Measurements from ENCODE around the gene LEFTY1. TPM values are rescaled to one million over a fixed set of nuclear protein-coding genes. Genes with fewer than 3 reads are reported as not detected.
A peak's percentile ranks its signal among the peaks of the same experiment; 100 is the strongest.

The LEFTY1 gene
- total and polyA plus RNA-seq, 9 of the 15 experiments (the other 6 are each of a cell fraction or from before 2014, with no cell fraction given): 0.07 to 0.24 (median 0.17) TPM; not detected in 5

GRCh38 chr1:225881959-225882693 lies 6.8 kb downstream of the LEFTY1 start, which contains the start of gene TMEM63A (continued):
- TF ChIP-seq ELK3 (CRISPR knock-in tag; IDR thresholded peaks at IDR 0.05): peak; percentile 34; the same call in 1 of the 2 replicates
- TF ChIP-seq SREBF1 (IDR thresholded peaks at IDR 0.05; ENCODE audit: borderline replicate concordance, low read depth, low read length): 0 out of 2 replicates have a peak, but pooled peaks have one; percentile 27
- TF ChIP-seq THRB (CRISPR knock-in tag; conservative IDR thresholded peaks at IDR 0.05): no peak
- peak; percentile 84; the same call in 1 of the 2 replicates for TF ChIP-seq IRF2 (CRISPR knock-in tag; IDR thresholded peaks at IDR 0.05)
- TF ChIP-seq VEZF1 (CRISPR knock-in tag; IDR thresholded peaks at IDR 0.05): peak; percentile 34
- peak in 1 of 2 experiments; percentile 68; a peak in 1 of 4 replicates for TF ChIP-seq MLLT1 (IDR thresholded peaks at IDR 0.05)
- TF ChIP-seq ZKSCAN1 (IDR thresholded peaks at IDR 0.05; ENCODE audit: low read depth, low read length): peak; percentile 40; the same call in 1 of the 2 replicates
- TF ChIP-seq ARID4B (CRISPR knock-in tag; IDR thresholded peaks at IDR 0.05): peak; percentile 88
- TF ChIP-seq, protein P1, sequence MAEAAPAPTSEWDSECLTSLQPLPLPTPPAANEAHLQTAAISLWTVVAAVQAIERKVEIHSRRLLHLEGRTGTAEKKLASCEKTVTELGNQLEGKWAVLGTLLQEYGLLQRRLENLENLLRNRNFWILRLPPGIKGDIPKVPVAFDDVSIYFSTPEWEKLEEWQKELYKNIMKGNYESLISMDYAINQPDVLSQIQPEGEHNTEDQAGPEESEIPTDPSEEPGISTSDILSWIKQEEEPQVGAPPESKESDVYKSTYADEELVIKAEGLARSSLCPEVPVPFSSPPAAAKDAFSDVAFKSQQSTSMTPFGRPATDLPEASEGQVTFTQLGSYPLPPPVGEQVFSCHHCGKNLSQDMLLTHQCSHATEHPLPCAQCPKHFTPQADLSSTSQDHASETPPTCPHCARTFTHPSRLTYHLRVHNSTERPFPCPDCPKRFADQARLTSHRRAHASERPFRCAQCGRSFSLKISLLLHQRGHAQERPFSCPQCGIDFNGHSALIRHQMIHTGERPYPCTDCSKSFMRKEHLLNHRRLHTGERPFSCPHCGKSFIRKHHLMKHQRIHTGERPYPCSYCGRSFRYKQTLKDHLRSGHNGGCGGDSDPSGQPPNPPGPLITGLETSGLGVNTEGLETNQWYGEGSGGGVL (CRISPR knock-in tag; IDR thresholded peaks at IDR 0.05): no peak
- no peak for TF ChIP-seq FOS (IDR thresholded peaks at IDR 0.05; ENCODE audit: extremely low read depth, insufficient read length)
- 0 out of 2 replicates have a peak, but pooled peaks have one; percentile 39 for TF ChIP-seq ELF4 (CRISPR knock-in tag; IDR thresholded peaks at IDR 0.05)
- no peak for TF ChIP-seq ZNF584 (CRISPR knock-in tag; IDR thresholded peaks at IDR 0.05; ENCODE audit: low read depth)
- TF ChIP-seq TCFL5 (CRISPR knock-in tag; conservative IDR thresholded peaks at IDR 0.05): no peak

Data from K562 (cell line).